Activated B cell treated with CpG ODN at 0.5 μM for 24 hours (primary cell): ENCODE data around the gene MYO5C. TPM values are rescaled to one million over a fixed set of nuclear protein-coding genes. Genes with fewer than 3 reads are reported as not detected.
A peak's percentile ranks its signal among the peaks of the same experiment; 100 is the strongest.

Source experiments
- ATAC-seq: fragments of 200-7000 bp; cut with Tn5 transposase; one replicate; pipeline ENCODE4 v1.10.0; 2021; ENCODE audit warnings: low read depth, mild to moderate bottlenecking, moderate library complexity
- CTCF ChIA-PET: fragments of 350-600 bp; sonication (Branson Sonifier 250); formaldehyde crosslinking; loops from one replicate; lab custom pipeline; 2021; ENCODE audit warnings: antibody characterized with exemption; lab: Charles Lee
- POLR2A ChIA-PET: fragments of 350-600 bp; sonication (Branson Sonifier 250); formaldehyde crosslinking; loops from one replicate; lab custom pipeline; 2021; ENCODE audit warnings: antibody characterized with exemption; lab: Charles Lee
- DNase-seq: peaks from one replicate; pipeline ENCODE4 v3.0.0; 2022
- H3K27ac Mint-ChIP-seq: one replicate; pipeline ENCODE4 v1.8.0; 2020; ENCODE audit warnings: mixed read lengths
- H3K27me3 Mint-ChIP-seq: one replicate; pipeline ENCODE4 v1.8.0; 2021; ENCODE audit warnings: mixed read lengths
- H3K36me3 Mint-ChIP-seq: one replicate; pipeline ENCODE4 v1.8.0; 2021; ENCODE audit warnings: low read depth, mixed read lengths
- H3K4me1 Mint-ChIP-seq: one replicate; pipeline ENCODE4 v1.8.0; 2021; ENCODE audit warnings: mixed read lengths
- H3K4me3 Mint-ChIP-seq: one replicate; pipeline ENCODE4 v1.8.0; 2020; ENCODE audit warnings: mild to moderate bottlenecking, mixed read lengths
- H3K9me3 Mint-ChIP-seq: one replicate; pipeline ENCODE4 v1.8.0; 2020; ENCODE audit warnings: mixed read lengths
- intact Hi-C: fragments of 100-400 bp; cut with micrococcal nuclease; formaldehyde crosslinking; loops from one replicate; pipeline ENCODE4 v1.15.1; 2024
- total RNA-seq: library from RNA; stranded (reverse); gene quantifications from 2 replicates; pipeline ENCODE4 v1.2.3, GENCODE V29; 2022
- TF ChIP-seq, protein P1 (sequence below): fragments of 200-600 bp; IDR thresholded peaks from one replicate; pipeline ENCODE4 v1.8.0; 2022; ENCODE audit warnings: antibody characterized with exemption, mild to moderate bottlenecking

The MYO5C gene
- total RNA-seq, 1 donor from 2014 or later, result 3.3 TPM

GRCh38 chr15:52294881-52295420, 653 bp downstream of the MYO5C start:
- H3K36me3 Mint-ChIP-seq, result no peaks in the 10 kb centered on the region
- CTCF ChIA-PET, result interaction anchor here (1.0 kb wide), 1 partner anchor 38 kb away, joined by 3 read pairs; no protein-coding TSS in a partner anchor

DNA sequence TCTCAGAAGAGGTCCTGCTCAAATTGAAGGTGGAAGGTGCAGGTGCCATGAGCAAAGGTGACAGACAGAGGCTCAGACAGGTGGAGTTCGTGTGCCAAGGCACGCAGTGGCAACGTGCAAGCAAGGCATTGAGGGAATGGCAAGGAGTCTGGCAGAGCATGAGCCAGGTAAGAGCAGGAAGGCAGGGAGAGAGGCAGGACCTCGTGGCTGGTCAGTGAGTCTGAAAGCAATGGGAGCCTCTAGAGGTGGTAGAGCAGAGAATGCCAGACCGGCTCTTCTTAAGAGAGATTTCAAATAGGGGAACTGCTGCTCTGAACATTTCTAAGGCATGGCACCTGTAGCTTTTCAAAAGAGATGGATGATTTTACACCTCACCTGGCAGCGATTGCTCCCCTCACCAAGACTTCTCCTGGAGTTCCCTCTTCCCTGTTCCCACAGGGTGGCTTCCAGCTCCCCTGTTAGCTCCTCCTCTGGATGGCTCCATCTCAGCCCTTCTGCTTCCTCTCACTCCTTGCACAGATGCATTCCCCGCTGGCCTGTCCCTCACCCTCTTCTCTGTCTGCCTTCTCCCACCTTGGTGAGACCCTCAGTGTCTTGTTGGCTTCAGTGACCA, 2.7 kb downstream of the MYO5C start:
- Mint-ChIP-seq H3K9me3 (no peaks in the 10 kb centered on the region), H3K27me3 (peaks cover 9% of the 10 kb centered on the region), H3K4me3 (no peak overlapping the region), H3K36me3 (no peaks in the 10 kb centered on the region), H3K4me1 (peaks cover 30% of the 10 kb centered on the region), H3K27ac (no peak overlapping the region)
- TF ChIP-seq, protein P1, sequence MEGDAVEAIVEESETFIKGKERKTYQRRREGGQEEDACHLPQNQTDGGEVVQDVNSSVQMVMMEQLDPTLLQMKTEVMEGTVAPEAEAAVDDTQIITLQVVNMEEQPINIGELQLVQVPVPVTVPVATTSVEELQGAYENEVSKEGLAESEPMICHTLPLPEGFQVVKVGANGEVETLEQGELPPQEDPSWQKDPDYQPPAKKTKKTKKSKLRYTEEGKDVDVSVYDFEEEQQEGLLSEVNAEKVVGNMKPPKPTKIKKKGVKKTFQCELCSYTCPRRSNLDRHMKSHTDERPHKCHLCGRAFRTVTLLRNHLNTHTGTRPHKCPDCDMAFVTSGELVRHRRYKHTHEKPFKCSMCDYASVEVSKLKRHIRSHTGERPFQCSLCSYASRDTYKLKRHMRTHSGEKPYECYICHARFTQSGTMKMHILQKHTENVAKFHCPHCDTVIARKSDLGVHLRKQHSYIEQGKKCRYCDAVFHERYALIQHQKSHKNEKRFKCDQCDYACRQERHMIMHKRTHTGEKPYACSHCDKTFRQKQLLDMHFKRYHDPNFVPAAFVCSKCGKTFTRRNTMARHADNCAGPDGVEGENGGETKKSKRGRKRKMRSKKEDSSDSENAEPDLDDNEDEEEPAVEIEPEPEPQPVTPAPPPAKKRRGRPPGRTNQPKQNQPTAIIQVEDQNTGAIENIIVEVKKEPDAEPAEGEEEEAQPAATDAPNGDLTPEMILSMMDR, result no peak
- intact Hi-C loops, result no loop called here
- ChIA-PET POLR2A (interaction anchor here (0.6 kb wide), 1 partner anchor 36 kb away, joined by 3 read pairs; no protein-coding TSS in a partner anchor), CTCF (no interaction called here)
- ATAC-seq (no peak), DNase-seq (no peak)

More at GRCh38 chr15:52294881-52295420, 653 bp downstream of the MYO5C start:
- peak; percentile 16 for ATAC-seq
- POLR2A ChIA-PET, result no interaction called here
- intact Hi-C loops, result loop anchor here (1.0 kb wide), 1 partner anchor 14 kb away; no protein-coding TSS in a partner anchor
- peaks cover 29% of the 10 kb centered on the region for H3K4me1 Mint-ChIP-seq
- no peak overlapping the region for H3K27ac Mint-ChIP-seq
- no peak for DNase-seq
- peak overlapping the region; percentile 55 for H3K4me3 Mint-ChIP-seq
- TF ChIP-seq, protein P1, result no peak
- no peaks in the 10 kb centered on the region for H3K9me3 Mint-ChIP-seq
- peaks cover 10% of the 10 kb centered on the region for H3K27me3 Mint-ChIP-seq

- peaks cover 9% of the 10 kb centered on the region for H3K27me3 Mint-ChIP-seq
- peak overlapping the region; percentile 4 for H3K4me3 Mint-ChIP-seq
- CTCF ChIA-PET, result interaction anchor here (1.1 to 1.4 kb wide), 2 partner anchors 29 to 34 kb away, joined by 3 to 4 read pairs; no protein-coding TSS in a partner anchor
- DNase-seq, result no peak
- H3K9me3 Mint-ChIP-seq, result no peaks in the 10 kb centered on the region
- peaks cover 30% of the 10 kb centered on the region for H3K4me1 Mint-ChIP-seq
- POLR2A ChIA-PET, result interaction anchor here (1.4 to 1.7 kb wide), 3 partner anchors 18 to 34 kb away, joined by 6 to 8 read pairs (median 7); no protein-coding TSS in a partner anchor
- intact Hi-C loops, result loop anchor here (2.0 kb wide), 1 partner anchor 28 kb away; no protein-coding TSS in a partner anchor
- H3K36me3 Mint-ChIP-seq, result no peaks in the 10 kb centered on the region
- peak; percentile 20 for ATAC-seq
- H3K27ac Mint-ChIP-seq, result peak overlapping the region; percentile 33
- TF ChIP-seq, protein P1, result no peak
These were observed 4.4 kb downstream of the MYO5C start for GRCh38 chr15:52291204-52291603.

GRCh38 chr15:52290800-52291199, 4.8 kb downstream of the MYO5C start:
- H3K4me3 Mint-ChIP-seq, result no peak overlapping the region
- intact Hi-C loops, result loop anchor here (2.0 kb wide), 1 partner anchor 28 kb away; no protein-coding TSS in a partner anchor

More at GRCh38 chr15:52290800-52291199, 4.8 kb downstream of the MYO5C start:
- Mint-ChIP-seq H3K4me1 (peaks cover 29% of the 10 kb centered on the region), H3K27ac (peak overlapping the region; percentile 1), H3K9me3 (no peaks in the 10 kb centered on the region), H3K36me3 (no peaks in the 10 kb centered on the region), H3K27me3 (peaks cover 9% of the 10 kb centered on the region)
- CTCF ChIA-PET, result interaction anchor here (1.1 to 1.4 kb wide), 2 partner anchors 29 to 34 kb away, joined by 3 to 4 read pairs; no protein-coding TSS in a partner anchor
- POLR2A ChIA-PET, result interaction anchor here (1.4 to 1.7 kb wide), 3 partner anchors 18 to 34 kb away, joined by 6 to 8 read pairs (median 7); no protein-coding TSS in a partner anchor
- TF ChIP-seq, protein P1, result no peak
- DNase-seq, result no peak
- ATAC-seq, result no peak
